AG04449 (cell line): ENCODE data around the gene AK6.
"Not testable (repeated sequence)": the region's sequence is repeated elsewhere in the genome, so short reads cannot be mapped to it uniquely, and the experiment has no call there.

ENCODE experiments used
- CTCF ChIA-PET: fragments of 350-600 bp; formaldehyde crosslinking; extraction: SDS; loops from one replicate; lab custom pipeline; 2021; ENCODE audit warnings: antibody characterized with exemption; lab: Yijun Ruan, JAX
- POLR2A ChIA-PET: fragments of 400-600, 350-600 bp; formaldehyde crosslinking; extraction: SDS; loops from one replicate; lab custom pipeline; 2020; ENCODE audit warnings: antibody characterized with exemption, inconsistent platforms; lab: Yijun Ruan, JAX
- DNase-seq: peaks from one replicate; pipeline ENCODE4 v3.0.0-alpha.2; 2010; ENCODE audit warnings: low read depth, low spot score
- H3K4me3 ChIP-seq: 2 replicates; pipeline ENCODE4 v1.5.1; 2011; ENCODE audit warnings: low read depth, mild to moderate bottlenecking, control low read depth, low read length
- CTCF ChIP-seq: IDR thresholded peaks from one replicate; pipeline ENCODE4 v1.5.1; 2011; ENCODE audit warnings: mild to moderate bottlenecking, moderate library complexity, low read length, control low read depth, inconsistent platforms; ENCODE audit not compliant: insufficient read depth; ENCODE audit errors: missing control alignments

The AK6 gene

GRCh38 chr5:69404659-69405330, 35.5 kb upstream of the AK6 start:
- POLR2A ChIA-PET, result no interaction called here
- CTCF ChIA-PET, result no interaction called here
- DNase-seq, result no peak
- no peak for TF ChIP-seq CTCF
- no peak overlapping the region for H3K4me3 ChIP-seq

- no peak overlapping the region for H3K4me3 ChIP-seq
- TF ChIP-seq CTCF, result no peak
- ChIA-PET POLR2A (no interaction called here), CTCF (interaction anchor here (0.6 kb wide), 1 partner anchor 240 kb away, joined by 3 read pairs; no protein-coding TSS in a partner anchor)
- no peak for DNase-seq
Observed at GRCh38 chr5:69378376-69378775, 9.1 kb upstream of the AK6 start.

- ChIA-PET POLR2A (no interaction called here), CTCF (no interaction called here)
- TF ChIP-seq CTCF, result no peak
- no peak overlapping the region for H3K4me3 ChIP-seq
- DNase-seq, result no peak
Observed at GRCh38 chr5:69374911-69375446, 5.7 kb upstream of the AK6 start.

GRCh38 chr5:69372394-69372793, 3.1 kb upstream of the AK6 start:
- ChIA-PET POLR2A (no interaction called here), CTCF (interaction anchor here (0.9 to 1.7 kb wide), 3 partner anchors 81 to 329 kb away, joined by 3 to 7 read pairs (median 4); partner anchors contain the start of gene SLC30A5)
- TF ChIP-seq CTCF, result no peak
- no peak for DNase-seq
- H3K4me3 ChIP-seq, result no peak overlapping the region

GRCh38 chr5:69370335-69370734, 1.0 kb upstream of the AK6 start:
- not testable (repeated sequence) for DNase-seq
- ChIA-PET CTCF (interaction anchor here (1.1 to 1.5 kb wide), 2 partner anchors 238 to 277 kb away, joined by 3 to 9 read pairs; partner anchors contain the start of gene SLC30A5), POLR2A (interaction anchor here (0.6 to 1.0 kb wide), 2 partner anchors 55 to 136 kb away, joined by 3 read pairs; partner anchors contain the start of gene CDK7)
- H3K4me3 ChIP-seq, result peak overlapping the region; percentile 90

GRCh38 chr5:69368458-69369339, 621 bp downstream of the AK6 start:
- peak overlapping the region; percentile 90 for H3K4me3 ChIP-seq
- ChIA-PET POLR2A (no interaction called here), CTCF (interaction anchor here (1.3 to 1.5 kb wide), 2 partner anchors 9 to 236 kb away, joined by 3 read pairs; no protein-coding TSS in a partner anchor)
- no peak for TF ChIP-seq CTCF
- DNase-seq, result no peak
